GM21515 (cell line): ENCODE data around the gene KIAA0040.

ENCODE experiments used
- ATAC-seq: cut with Tn5 transposase; IDR thresholded peaks from one replicate; pipeline ENCODE4 v1.9.1; 2021; ENCODE audit not compliant: unreplicated experiment

The KIAA0040 gene

GRCh38 chr1:175203570-175204068 lies 11.0 kb upstream of the KIAA0040 start:
- ATAC-seq: no peak

GRCh38 chr1:175200678-175201521 lies 8.3 kb upstream of the KIAA0040 start:
- no peak for ATAC-seq

GRCh38 chr1:175198332-175198731 lies 5.8 kb upstream of the KIAA0040 start:
- ATAC-seq: no peak

- ATAC-seq: no peak
Observed at GRCh38 chr1:175197531-175197930, 5.0 kb upstream of the KIAA0040 start.

GRCh38 chr1:175195798-175196197 lies 3.2 kb upstream of the KIAA0040 start:
- ATAC-seq: no peak

- ATAC-seq: no peak
Observed at GRCh38 chr1:175195281-175195680, 2.7 kb upstream of the KIAA0040 start.

GRCh38 chr1:175193527-175193910 lies 943 bp upstream of the KIAA0040 start:
- no peak for ATAC-seq

GRCh38 chr1:175192111-175192629 lies 406 bp downstream of the KIAA0040 start:
- peak; percentile 0 for ATAC-seq

GRCh38 chr1:175191659-175192058 lies 917 bp downstream of the KIAA0040 start:
- peak; percentile 24 for ATAC-seq

GRCh38 chr1:175188936-175189335 lies 3.6 kb downstream of the KIAA0040 start:
- ATAC-seq: peak; percentile 52

GRCh38 chr1:175186433-175187160 lies 6.0 kb downstream of the KIAA0040 start:
- no peak for ATAC-seq

GRCh38 chr1:175185903-175186302 lies 6.7 kb downstream of the KIAA0040 start:
- ATAC-seq: no peak

- no peak for ATAC-seq
Observed at GRCh38 chr1:175183586-175183985, 9.0 kb downstream of the KIAA0040 start.

- no peak for ATAC-seq
Observed at GRCh38 chr1:175182201-175182746, 10.3 kb downstream of the KIAA0040 start.

- no peak for ATAC-seq
Observed at GRCh38 chr1:175179837-175180590, 12.6 kb downstream of the KIAA0040 start.

- ATAC-seq: no peak
Observed at GRCh38 chr1:175178456-175178855, 14.1 kb downstream of the KIAA0040 start.

GRCh38 chr1:175178056-175178455 lies 14.5 kb downstream of the KIAA0040 start:
- no peak for ATAC-seq

GRCh38 chr1:175176246-175176645 lies 16.3 kb downstream of the KIAA0040 start:
- no peak for ATAC-seq

- peak; percentile 79 for ATAC-seq
Observed at GRCh38 chr1:175174309-175175102, 18.1 kb downstream of the KIAA0040 start.

GRCh38 chr1:175173531-175173930 lies 19.0 kb downstream of the KIAA0040 start:
- no peak for ATAC-seq
